Mesothelial cell of epicardium (in vitro differentiated cells): ENCODE data around the gene EPHX1. TPM values are rescaled to one million over a fixed set of nuclear protein-coding genes. Genes with fewer than 3 reads are reported as not detected.
"Not testable (repeated sequence)": the region's sequence is repeated elsewhere in the genome, so short reads cannot be mapped to it uniquely, and the experiment has no call there.

Source experiments
- DNase-seq, 2 experiments: peaks; one replicate each; pipeline ENCODE4 v3.0.0; 2021; ENCODE audit warnings: low spot score in 2 of 2; ENCODE audit not compliant: unreplicated experiment in 2 of 2
- H3K27ac Mint-ChIP-seq: 2 replicates; pipeline ENCODE4 v1.8.0; 2021; ENCODE audit warnings: mixed read lengths
- H3K27me3 Mint-ChIP-seq: 2 replicates; pipeline ENCODE4 v1.8.0; 2021; ENCODE audit warnings: low read depth, mixed read lengths
- H3K36me3 Mint-ChIP-seq: 2 replicates; pipeline ENCODE4 v1.8.0; 2021; ENCODE audit warnings: mixed read lengths
- H3K4me1 Mint-ChIP-seq: 2 replicates; pipeline ENCODE4 v1.8.0; 2021; ENCODE audit warnings: mixed read lengths
- H3K4me3 Mint-ChIP-seq: 2 replicates; pipeline ENCODE4 v1.8.0; 2021; ENCODE audit warnings: mild to moderate bottlenecking, moderate library complexity, mixed read lengths
- H3K9me3 Mint-ChIP-seq: 2 replicates; pipeline ENCODE4 v1.8.0; 2021; ENCODE audit warnings: mixed read lengths
- total RNA-seq: library from RNA; stranded (reverse); gene quantifications from 3 replicates; pipeline ENCODE4 v1.2.1, GENCODE V29; 2021
- TF ChIP-seq, protein P1 (sequence below): fragments of 200-600 bp; sonication (generic); IDR thresholded peaks from one replicate; pipeline ENCODE4 v1.5.0; 2021; ENCODE audit warnings: antibody characterized with exemption; ENCODE audit not compliant: unreplicated experiment

Gene EPHX1
- total RNA-seq, 1 donor from 2014 or later: 35.9 TPM

GRCh38 chr1:225835856-225836255, 25.9 kb downstream of the EPHX1 start:
- no peak for DNase-seq
- TF ChIP-seq, protein P1, sequence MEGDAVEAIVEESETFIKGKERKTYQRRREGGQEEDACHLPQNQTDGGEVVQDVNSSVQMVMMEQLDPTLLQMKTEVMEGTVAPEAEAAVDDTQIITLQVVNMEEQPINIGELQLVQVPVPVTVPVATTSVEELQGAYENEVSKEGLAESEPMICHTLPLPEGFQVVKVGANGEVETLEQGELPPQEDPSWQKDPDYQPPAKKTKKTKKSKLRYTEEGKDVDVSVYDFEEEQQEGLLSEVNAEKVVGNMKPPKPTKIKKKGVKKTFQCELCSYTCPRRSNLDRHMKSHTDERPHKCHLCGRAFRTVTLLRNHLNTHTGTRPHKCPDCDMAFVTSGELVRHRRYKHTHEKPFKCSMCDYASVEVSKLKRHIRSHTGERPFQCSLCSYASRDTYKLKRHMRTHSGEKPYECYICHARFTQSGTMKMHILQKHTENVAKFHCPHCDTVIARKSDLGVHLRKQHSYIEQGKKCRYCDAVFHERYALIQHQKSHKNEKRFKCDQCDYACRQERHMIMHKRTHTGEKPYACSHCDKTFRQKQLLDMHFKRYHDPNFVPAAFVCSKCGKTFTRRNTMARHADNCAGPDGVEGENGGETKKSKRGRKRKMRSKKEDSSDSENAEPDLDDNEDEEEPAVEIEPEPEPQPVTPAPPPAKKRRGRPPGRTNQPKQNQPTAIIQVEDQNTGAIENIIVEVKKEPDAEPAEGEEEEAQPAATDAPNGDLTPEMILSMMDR: no peak
- Mint-ChIP-seq H3K9me3 (no peaks in the 10 kb centered on the region), H3K36me3 (peaks cover 33% of the 10 kb centered on the region), H3K27ac (no peak overlapping the region), H3K4me1 (no peaks in the 10 kb centered on the region), H3K27me3 (no peaks in the 10 kb centered on the region), H3K4me3 (no peak overlapping the region)

- not testable (repeated sequence) for H3K4me3 Mint-ChIP-seq, H3K27ac Mint-ChIP-seq, DNase-seq, H3K4me1 Mint-ChIP-seq, H3K9me3 Mint-ChIP-seq, H3K27me3 Mint-ChIP-seq
- H3K36me3 Mint-ChIP-seq: peaks cover 32% of the 10 kb centered on the region
Measured at GRCh38 chr1:225836296-225836695, 26.4 kb downstream of the EPHX1 start.

DNA sequence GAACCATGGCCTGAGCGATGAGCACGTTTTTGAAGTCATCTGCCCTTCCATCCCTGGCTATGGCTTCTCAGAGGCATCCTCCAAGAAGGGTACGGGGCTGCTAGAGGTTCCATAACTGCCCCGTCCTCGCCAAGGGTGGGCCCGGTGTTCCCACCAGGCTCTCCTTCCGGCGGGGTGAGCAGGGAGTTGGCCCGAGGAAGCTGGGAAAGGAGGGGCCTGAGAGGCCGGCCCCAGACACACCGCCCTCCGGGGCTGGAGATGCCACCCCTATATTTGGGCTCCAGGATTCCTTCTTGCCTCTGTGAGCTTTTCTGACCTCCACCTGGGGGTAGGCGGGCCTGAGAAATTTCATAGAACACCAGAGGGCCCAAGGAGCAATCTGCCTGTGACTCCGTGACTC, 28.9 kb downstream of the EPHX1 start:
- H3K27ac Mint-ChIP-seq: no peak overlapping the region
- no peaks in the 10 kb centered on the region for H3K27me3 Mint-ChIP-seq
- H3K36me3 Mint-ChIP-seq: peaks cover 18% of the 10 kb centered on the region
- TF ChIP-seq, protein P1: no peak
- no peak for DNase-seq
- H3K4me1 Mint-ChIP-seq: no peaks in the 10 kb centered on the region
- no peak overlapping the region for H3K4me3 Mint-ChIP-seq
- H3K9me3 Mint-ChIP-seq: no peaks in the 10 kb centered on the region

DNA sequence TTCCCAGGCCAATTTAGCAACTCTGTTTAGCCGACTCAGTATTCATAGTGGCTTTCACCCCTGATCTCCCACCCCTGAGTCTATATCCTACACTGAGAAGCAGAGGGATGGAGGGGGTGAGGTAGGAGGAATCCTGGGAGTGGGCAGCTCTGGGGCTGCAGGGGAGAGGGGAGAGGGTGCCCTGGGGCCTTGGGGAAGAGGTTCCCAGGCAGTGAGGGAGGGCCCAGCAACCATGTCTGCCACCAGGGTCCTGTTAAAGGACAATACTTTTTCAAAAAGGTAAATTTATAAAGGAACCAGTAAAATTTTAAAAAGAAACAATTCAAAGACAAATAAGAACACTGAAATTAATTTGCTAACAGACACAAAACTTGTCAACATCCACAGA, 30.3 kb downstream of the EPHX1 start:
- DNase-seq: no peak
- Mint-ChIP-seq H3K36me3 (peaks cover 14% of the 10 kb centered on the region), H3K4me1 (no peaks in the 10 kb centered on the region), H3K27me3 (no peaks in the 10 kb centered on the region), H3K9me3 (no peaks in the 10 kb centered on the region), H3K27ac (no peak overlapping the region), H3K4me3 (no peak overlapping the region)
- TF ChIP-seq, protein P1: no peak

- no peak for DNase-seq
- Mint-ChIP-seq H3K36me3 (peaks cover 11% of the 10 kb centered on the region), H3K9me3 (no peaks in the 10 kb centered on the region), H3K4me1 (peaks cover 3% of the 10 kb centered on the region), H3K27ac (no peak overlapping the region), H3K27me3 (no peaks in the 10 kb centered on the region), H3K4me3 (no peak overlapping the region)
- TF ChIP-seq, protein P1: no peak
Measured at GRCh38 chr1:225840713-225841112, 30.8 kb downstream of the EPHX1 start.

GRCh38 chr1:225842074-225842473, 32.1 kb downstream of the EPHX1 start:
- H3K4me3 Mint-ChIP-seq: no peak overlapping the region
- H3K36me3 Mint-ChIP-seq: peaks cover 12% of the 10 kb centered on the region
- no peak for DNase-seq
- TF ChIP-seq, protein P1: no peak
- H3K4me1 Mint-ChIP-seq: peaks cover 6% of the 10 kb centered on the region
- no peak overlapping the region for H3K27ac Mint-ChIP-seq
- no peaks in the 10 kb centered on the region for H3K27me3 Mint-ChIP-seq
- no peaks in the 10 kb centered on the region for H3K9me3 Mint-ChIP-seq
